A549 (cell line): ENCODE data around the gene CCDC54. TPM values are rescaled to one million over a fixed set of nuclear protein-coding genes. Genes with fewer than 3 reads are reported as not detected.

ENCODE experiments used
- ATAC-seq, 2 experiments: fragments of 200-7000 bp in 1 of 2; fragments of >200 bp in 1 of 2; cut with Nextera tagmentation in 1 of 2; cut with Tn5 transposase in 1 of 2; 3 replicates each; pipeline versions ENCODE4 v1.8.0 to v1.9.1; 2018 to 2020; ENCODE audit warnings: mild to moderate bottlenecking in 1 of 2, moderate library complexity in 1 of 2
- CTCF ChIA-PET: fragments of 300-600 bp; sonication (Branson Sonifier 250); formaldehyde crosslinking; extraction: SDS; loops from one replicate; lab custom pipeline; 2021; ENCODE audit warnings: antibody characterized with exemption, inconsistent platforms; lab: Yijun Ruan, JAX
- POLR2A ChIA-PET: fragments of 350-600 bp; formaldehyde crosslinking; extraction: SDS; loops from one replicate; lab custom pipeline; 2021; ENCODE audit warnings: antibody characterized with exemption, inconsistent platforms; lab: Yijun Ruan, JAX
- DNase-seq, 2 experiments: peaks; one replicate each; pipeline versions ENCODE4 v3.0.0 to v3.0.0-alpha.2; 2011 to 2016; ENCODE audit warnings: low read depth in 1 of 2, low spot score in 1 of 2
- FAIRE-seq: peaks from 2 replicates; lab custom pipeline; 2011; peaks lifted over from hg19 to GRCh38; lab: Jason Lieb, UNC
- H3K27ac ChIP-seq, 2 experiments: fragments of >200 bp; sonication (Bioruptor Twin); formaldehyde crosslinking; 3 replicates each; pipeline ENCODE4 v1.5.1; 2016 to 2017
- H3K4me1 ChIP-seq: fragments of >200 bp; sonication (Bioruptor Twin); formaldehyde crosslinking; 3 replicates; pipeline ENCODE4 v1.6.1; 2016
- H3K4me2 ChIP-seq: fragments of >200 bp; sonication (Bioruptor Twin); formaldehyde crosslinking; 3 replicates; pipeline ENCODE4 v1.6.1; 2016
- H3K4me3 ChIP-seq: fragments of >200 bp; sonication (Bioruptor Twin); formaldehyde crosslinking; 3 replicates; pipeline ENCODE4 v1.5.1; 2016
- H3K9me3 ChIP-seq: fragments of >200 bp; sonication (Bioruptor Twin); formaldehyde crosslinking; 3 replicates; pipeline ENCODE4 v1.6.1; 2016
- BHLHE40 ChIP-seq: IDR thresholded peaks from 2 replicates; pipeline ENCODE4 v1.6.1; 2012; ENCODE audit warnings: low read depth, low read length, inconsistent platforms
- CBX2 ChIP-seq: fragments of 200-600 bp; sonication (generic); IDR thresholded peaks from 2 replicates; pipeline ENCODE4 v1.6.1; 2016; ENCODE audit warnings: low read depth, mild to moderate bottlenecking, borderline replicate concordance
- CEBPB ChIP-seq, 2 experiments: fragments of >200 bp in 1 of 2; sonication (Bioruptor Twin) in 1 of 2; formaldehyde crosslinking in 1 of 2; IDR thresholded peaks; 2 replicates each; pipeline ENCODE4 v1.6.1; 2012 to 2016
- EP300 ChIP-seq, 2 experiments: fragments of >200 bp; sonication (Bioruptor Twin); formaldehyde crosslinking; IDR thresholded peaks; 2 replicates in 1 of 2; 3 replicates in 1 of 2; pipeline ENCODE4 v1.6.1; 2016 to 2017
- ESRRA ChIP-seq: fragments of 150-350 bp; IDR thresholded peaks from 2 replicates; pipeline ENCODE4 v1.6.1; 2014; ENCODE audit warnings: mild to moderate bottlenecking, low read length, borderline replicate concordance
- FOXS1 ChIP-seq: fragments of 250-450 bp; sonication (Bioruptor Pico); IDR thresholded peaks from 2 replicates; pipeline ENCODE4 v1.5.0; 2020; ENCODE audit warnings: mild to moderate bottlenecking, moderate library complexity
- GATA3 ChIP-seq: IDR thresholded peaks from 2 replicates; pipeline ENCODE4 v1.6.1; 2012; ENCODE audit warnings: borderline replicate concordance
- HOXA7 ChIP-seq: fragments of 250-450 bp; sonication (Bioruptor Pico); IDR thresholded peaks from 2 replicates; pipeline ENCODE4 v1.5.0; 2020; ENCODE audit warnings: mild to moderate bottlenecking, moderate library complexity
- HOXB5 ChIP-seq: fragments of 250-450 bp; sonication (Bioruptor Pico); IDR thresholded peaks from 2 replicates; pipeline ENCODE4 v1.5.0; 2020; ENCODE audit warnings: mild to moderate bottlenecking, moderate library complexity
- KDM1A ChIP-seq: fragments of 200-600 bp; sonication (generic); IDR thresholded peaks from 2 replicates; pipeline ENCODE4 v1.6.1; 2016; ENCODE audit warnings: low read depth, mild to moderate bottlenecking
- KDM5A ChIP-seq: fragments of 200-600 bp; sonication (generic); IDR thresholded peaks from 2 replicates; pipeline ENCODE4 v1.6.1; 2016; ENCODE audit warnings: antibody characterized with exemption, mild to moderate bottlenecking
- NFE2L2 ChIP-seq: fragments of 150-350 bp; conservative IDR thresholded peaks from 2 replicates; pipeline ENCODE4 v1.6.1; 2014; ENCODE audit warnings: low read length
- NPAS2 ChIP-seq: fragments of 250-450 bp; sonication (Bioruptor Pico); IDR thresholded peaks from 2 replicates; pipeline ENCODE4 v1.8.0; 2022; ENCODE audit warnings: mild to moderate bottlenecking, moderate library complexity, borderline replicate concordance
- NR3C1 ChIP-seq: fragments of >200 bp; sonication (Bioruptor Twin); formaldehyde crosslinking; IDR thresholded peaks from 3 replicates; pipeline ENCODE4 v1.6.1; 2017
- POLR2A ChIP-seq: IDR thresholded peaks from 2 replicates; pipeline ENCODE4 v1.6.1; 2012; ENCODE audit warnings: mild to moderate bottlenecking, low read length
- POLR2AphosphoS2 ChIP-seq: conservative IDR thresholded peaks from 2 replicates; pipeline ENCODE4 v1.6.1; 2012; ENCODE audit warnings: low read length, improper control_type of control experiment, inconsistent platforms
- RAD21 ChIP-seq, 2 experiments: fragments of >200 bp in 1 of 2; sonication (Bioruptor Twin) in 1 of 2; formaldehyde crosslinking in 1 of 2; IDR thresholded peaks in 1 of 2; conservative IDR thresholded peaks in 1 of 2; 2 replicates in 1 of 2; 3 replicates in 1 of 2; pipeline ENCODE4 v1.6.1; 2012 to 2018; ENCODE audit warnings: inconsistent platforms in 1 of 2
- RCOR1 ChIP-seq: fragments of 150-350 bp; IDR thresholded peaks from 2 replicates; pipeline ENCODE4 v1.6.1; 2014; ENCODE audit warnings: antibody characterized with exemption, low read length, low read depth
- SMC3 ChIP-seq: fragments of >200 bp; sonication (Bioruptor Twin); formaldehyde crosslinking; IDR thresholded peaks from 3 replicates; pipeline ENCODE4 v1.6.1; 2018; ENCODE audit warnings: inconsistent platforms
- SREBF2 ChIP-seq: fragments of 450-650 bp; IDR thresholded peaks from 2 replicates; pipeline ENCODE4 v1.6.1; 2014; ENCODE audit warnings: mild to moderate bottlenecking, moderate library complexity
- TP53 ChIP-seq: fragments of 250-450 bp; sonication (Bioruptor Pico); IDR thresholded peaks from 2 replicates; pipeline ENCODE4 v1.5.0; 2021; ENCODE audit warnings: mild to moderate bottlenecking, moderate library complexity
- ZNF302 ChIP-seq: fragments of 250-450 bp; sonication (Bioruptor Pico); IDR thresholded peaks from 2 replicates; pipeline ENCODE4 v1.9.0; 2021; ENCODE audit warnings: inconsistent platforms, mild to moderate bottlenecking, moderate library complexity
- WGBS: methylation state at CpG from one replicate; pipeline ENCODE4 v1.1.6; 2017; ENCODE audit errors: missing lambda C conversion rate; 5-methylcytosine and 5-hydroxymethylcytosine counted together
- polyA plus RNA-seq, 4 experiments: library from polyadenylated mRNA; depleted of rRNA in 3 of 4; stranded (reverse); fragments of >200 nt; fragmentation: RNase III in 1 of 4; extraction: RNeasy Plus Mini Kit Qiagen cat#74134 plus additional on column Dnase treatment in 1 of 4; gene quantifications; 2 replicates in 3 of 4; 3 replicates in 1 of 4; pipeline ENCODE4 v1.2.3, GENCODE V29; 2011 to 2017
- TF ChIP-seq, protein P1 (sequence below): fragments of 250-450 bp; sonication (Bioruptor Pico); IDR thresholded peaks from 2 replicates; pipeline ENCODE4 v1.5.0; 2020; ENCODE audit warnings: low read depth, mild to moderate bottlenecking, moderate library complexity
- TF ChIP-seq, protein P2 (sequence below): fragments of 450-650 bp; IDR thresholded peaks from 2 replicates; pipeline ENCODE4 v1.6.1; 2014; ENCODE audit warnings: antibody characterized with exemption
- TF ChIP-seq, protein P3 (sequence below): IDR thresholded peaks from 2 replicates; pipeline ENCODE4 v1.6.1; 2012

CCDC54 gene
- polyA plus RNA-seq, 2 of the 4 experiments (the other 2 are of a cell fraction), result not detected

GRCh38 chr3:107368654-107369398 lies 8.4 kb upstream of the CCDC54 start:
- CTCF ChIA-PET, result interaction anchor here (0.6 to 2.4 kb wide), 3 partner anchors 52 to 109 kb away, joined by 3 to 6 read pairs (median 5); no protein-coding TSS in a partner anchor
- 85% methylated on average over 8 of the region's 8 CpGs for WGBS
- ATAC-seq (no peak), DNase-seq (no peak), FAIRE-seq (no peak)
- Histone ChIP-seq H3K4me2 (no peak overlapping the region), H3K4me1 (peaks cover 10% of the 10 kb centered on the region; the same call in 2 of the 3 replicates), H3K9me3 (peaks cover 6% of the 10 kb centered on the region; the same call in 1 of the 3 replicates), H3K4me3 (no peak overlapping the region), H3K27ac (no peak overlapping the region; a peak in 1 of 6 replicates)
- TF ChIP-seq RAD21 (conservative IDR thresholded peaks at IDR 0.05 in 1 of 2, IDR thresholded peaks at IDR 0.05 in 1 of 2) (no peak), POLR2A (no peak), HOXA7 (CRISPR knock-in tag) (no peak), CBX2 (no peak), SREBF2 (no peak), NPAS2 (no peak), HOXB5 (no peak), ZNF302 (no peak), KDM1A (no peak), ESRRA (no peak), FOXS1 (CRISPR knock-in tag) (no peak), POLR2AphosphoS2 (no peak), TP53 (no peak)
- TF ChIP-seq, protein P1, sequence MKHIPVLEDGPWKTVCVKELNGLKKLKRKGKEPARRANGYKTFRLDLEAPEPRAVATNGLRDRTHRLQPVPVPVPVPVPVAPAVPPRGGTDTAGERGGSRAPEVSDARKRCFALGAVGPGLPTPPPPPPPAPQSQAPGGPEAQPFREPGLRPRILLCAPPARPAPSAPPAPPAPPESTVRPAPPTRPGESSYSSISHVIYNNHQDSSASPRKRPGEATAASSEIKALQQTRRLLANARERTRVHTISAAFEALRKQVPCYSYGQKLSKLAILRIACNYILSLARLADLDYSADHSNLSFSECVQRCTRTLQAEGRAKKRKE, result no peak
- POLR2A ChIA-PET, result no interaction called here

DNA sequence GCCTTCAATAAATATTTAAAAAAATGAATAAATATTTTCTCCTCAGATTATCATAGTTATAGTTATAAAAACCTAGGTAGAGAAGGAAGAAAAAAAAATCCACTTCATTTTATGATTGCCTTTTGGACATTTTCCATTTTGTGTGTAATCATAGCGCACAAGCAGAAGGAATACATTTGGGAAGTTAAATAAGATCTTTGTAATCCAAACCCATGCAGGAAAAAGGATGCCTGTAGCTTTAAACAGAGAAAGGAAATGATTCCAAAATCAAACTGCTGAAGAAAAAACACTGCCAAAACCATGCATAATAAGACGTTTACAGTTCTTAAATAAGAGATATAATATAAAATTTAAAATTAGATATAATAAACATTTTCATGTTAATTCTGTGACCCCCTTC lies 7.4 kb upstream of the CCDC54 start:
- Histone ChIP-seq H3K27ac (no peak overlapping the region), H3K4me1 (peaks cover 10% of the 10 kb centered on the region; the same call in 2 of the 3 replicates), H3K4me3 (no peak overlapping the region), H3K9me3 (peaks cover 6% of the 10 kb centered on the region; the same call in 1 of the 3 replicates), H3K4me2 (no peak overlapping the region)
- ChIA-PET CTCF (interaction anchor here (1.0 to 2.4 kb wide), 2 partner anchors 51 to 98 kb away, joined by 5 to 6 read pairs; no protein-coding TSS in a partner anchor), POLR2A (no interaction called here)
- ATAC-seq (no peak), FAIRE-seq (no peak), DNase-seq (no peak)
- WGBS, result 53% methylated on average over 2 of the region's 2 CpGs
- TF ChIP-seq EP300 (IDR thresholded peaks at IDR 0.05) (no peak), GATA3 (no peak), RCOR1 (no peak), KDM5A (no peak), HOXB5 (no peak), NFE2L2 (no peak), SMC3 (no peak), CEBPB (IDR thresholded peaks at IDR 0.05) (no peak), TP53 (no peak), RAD21 (conservative IDR thresholded peaks at IDR 0.05 in 1 of 2, IDR thresholded peaks at IDR 0.05 in 1 of 2) (no peak), POLR2A (no peak), NR3C1 (no peak), BHLHE40 (no peak)
- TF ChIP-seq, protein P1, result no peak
- TF ChIP-seq, protein P2, sequence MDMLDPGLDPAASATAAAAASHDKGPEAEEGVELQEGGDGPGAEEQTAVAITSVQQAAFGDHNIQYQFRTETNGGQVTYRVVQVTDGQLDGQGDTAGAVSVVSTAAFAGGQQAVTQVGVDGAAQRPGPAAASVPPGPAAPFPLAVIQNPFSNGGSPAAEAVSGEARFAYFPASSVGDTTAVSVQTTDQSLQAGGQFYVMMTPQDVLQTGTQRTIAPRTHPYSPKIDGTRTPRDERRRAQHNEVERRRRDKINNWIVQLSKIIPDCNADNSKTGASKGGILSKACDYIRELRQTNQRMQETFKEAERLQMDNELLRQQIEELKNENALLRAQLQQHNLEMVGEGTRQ, result no peak
- TF ChIP-seq, protein P3, sequence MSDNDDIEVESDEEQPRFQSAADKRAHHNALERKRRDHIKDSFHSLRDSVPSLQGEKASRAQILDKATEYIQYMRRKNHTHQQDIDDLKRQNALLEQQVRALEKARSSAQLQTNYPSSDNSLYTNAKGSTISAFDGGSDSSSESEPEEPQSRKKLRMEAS, result no peak
- TF ChIP-seq, all 56 proteins: peak for 0
